ENCODE results near the gene SP9. TPM values are rescaled to one million over a fixed set of nuclear protein-coding genes. Genes with fewer than 3 reads are reported as not detected.
A peak's percentile ranks its signal among the peaks of the same experiment; 100 is the strongest.

The SP9 gene
- total and polyA plus RNA-seq, 2 experiments from 2014 or later, result not detected

- Histone ChIP-seq H3K4me3 (peak overlapping the region; percentile 33), H3K4me1 (ENCODE audit: low read depth) (no peaks in the 10 kb centered on the region), H3K27ac (no peak overlapping the region), H3K36me3 (no peaks in the 10 kb centered on the region), H3K9me3 (ENCODE audit: low read depth) (no peaks in the 10 kb centered on the region), H3K27me3 (peaks cover 96% of the 10 kb centered on the region)
- DNase-seq (ENCODE audit: low read depth in 1 of 2, low spot score in 1 of 2), result no peak
- TF ChIP-seq, protein P1, sequence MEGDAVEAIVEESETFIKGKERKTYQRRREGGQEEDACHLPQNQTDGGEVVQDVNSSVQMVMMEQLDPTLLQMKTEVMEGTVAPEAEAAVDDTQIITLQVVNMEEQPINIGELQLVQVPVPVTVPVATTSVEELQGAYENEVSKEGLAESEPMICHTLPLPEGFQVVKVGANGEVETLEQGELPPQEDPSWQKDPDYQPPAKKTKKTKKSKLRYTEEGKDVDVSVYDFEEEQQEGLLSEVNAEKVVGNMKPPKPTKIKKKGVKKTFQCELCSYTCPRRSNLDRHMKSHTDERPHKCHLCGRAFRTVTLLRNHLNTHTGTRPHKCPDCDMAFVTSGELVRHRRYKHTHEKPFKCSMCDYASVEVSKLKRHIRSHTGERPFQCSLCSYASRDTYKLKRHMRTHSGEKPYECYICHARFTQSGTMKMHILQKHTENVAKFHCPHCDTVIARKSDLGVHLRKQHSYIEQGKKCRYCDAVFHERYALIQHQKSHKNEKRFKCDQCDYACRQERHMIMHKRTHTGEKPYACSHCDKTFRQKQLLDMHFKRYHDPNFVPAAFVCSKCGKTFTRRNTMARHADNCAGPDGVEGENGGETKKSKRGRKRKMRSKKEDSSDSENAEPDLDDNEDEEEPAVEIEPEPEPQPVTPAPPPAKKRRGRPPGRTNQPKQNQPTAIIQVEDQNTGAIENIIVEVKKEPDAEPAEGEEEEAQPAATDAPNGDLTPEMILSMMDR (IDR thresholded peaks at IDR 0.05; ENCODE audit: low read depth, low read length), result no peak
Observed at GRCh38 chr2:174327021-174327840, 7.5 kb upstream of the SP9 start.

- TF ChIP-seq, protein P1 (IDR thresholded peaks at IDR 0.05; ENCODE audit: low read depth, low read length), result no peak
- Histone ChIP-seq H3K27ac (no peak overlapping the region), H3K4me1 (ENCODE audit: low read depth) (no peaks in the 10 kb centered on the region), H3K4me3 (no peak overlapping the region), H3K36me3 (no peaks in the 10 kb centered on the region), H3K27me3 (peaks cover 96% of the 10 kb centered on the region), H3K9me3 (ENCODE audit: low read depth) (no peaks in the 10 kb centered on the region)
- no peak for DNase-seq (ENCODE audit: low read depth in 1 of 2, low spot score in 1 of 2)
Observed at GRCh38 chr2:174327841-174328113, 7.0 kb upstream of the SP9 start.

DNA sequence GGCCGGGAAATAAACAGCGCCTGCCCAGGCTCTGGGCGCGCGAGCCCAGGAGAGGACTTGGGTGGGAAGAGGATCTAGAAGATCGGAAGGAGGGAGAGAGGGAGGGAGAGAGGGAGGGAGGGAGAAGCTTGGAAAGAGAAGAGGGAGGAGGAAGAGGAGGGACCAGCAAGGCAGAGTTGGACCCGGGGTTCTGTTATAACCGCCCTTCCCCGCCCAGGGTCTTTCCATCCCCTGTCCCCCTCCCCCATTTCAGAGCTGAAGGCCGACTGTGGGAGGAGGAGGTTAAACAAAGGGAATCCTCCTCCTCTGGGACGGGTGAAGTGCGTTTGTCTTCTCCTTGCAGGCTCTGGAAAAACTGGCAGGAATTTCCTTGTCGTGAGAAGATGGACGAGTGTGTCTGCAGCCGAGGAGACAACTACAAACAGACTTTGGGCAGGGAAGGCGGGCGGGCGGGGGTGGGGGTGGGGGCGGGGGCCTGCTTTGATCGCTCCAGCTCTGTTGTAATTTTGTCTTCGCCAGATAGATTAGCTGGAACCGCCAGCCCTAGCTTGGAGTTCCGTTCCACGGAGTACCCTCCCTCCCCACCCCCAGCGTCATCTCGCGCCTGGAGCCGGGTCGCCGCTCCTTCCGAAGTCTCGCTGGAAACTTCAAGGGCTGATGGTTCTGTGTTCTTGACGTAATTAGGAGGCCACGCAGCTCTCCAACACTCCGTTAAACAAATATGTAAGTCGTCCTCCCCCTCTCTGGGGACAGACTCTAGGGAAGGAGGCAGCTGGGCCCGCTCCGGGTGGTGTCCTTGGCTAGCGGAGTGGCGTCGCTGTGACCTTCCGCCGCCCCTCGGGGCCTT lies 6.4 kb upstream of the SP9 start:
- Histone ChIP-seq H3K4me1 (ENCODE audit: low read depth) (no peaks in the 10 kb centered on the region), H3K27me3 (peaks cover 96% of the 10 kb centered on the region), H3K4me3 (peak overlapping the region; percentile 19), H3K27ac (no peak overlapping the region), H3K36me3 (no peaks in the 10 kb centered on the region), H3K9me3 (ENCODE audit: low read depth) (no peaks in the 10 kb centered on the region)
- DNase-seq (ENCODE audit: low read depth in 1 of 2, low spot score in 1 of 2), result no peak
- TF ChIP-seq, protein P1 (IDR thresholded peaks at IDR 0.05; ENCODE audit: low read depth, low read length), result no peak

DNA sequence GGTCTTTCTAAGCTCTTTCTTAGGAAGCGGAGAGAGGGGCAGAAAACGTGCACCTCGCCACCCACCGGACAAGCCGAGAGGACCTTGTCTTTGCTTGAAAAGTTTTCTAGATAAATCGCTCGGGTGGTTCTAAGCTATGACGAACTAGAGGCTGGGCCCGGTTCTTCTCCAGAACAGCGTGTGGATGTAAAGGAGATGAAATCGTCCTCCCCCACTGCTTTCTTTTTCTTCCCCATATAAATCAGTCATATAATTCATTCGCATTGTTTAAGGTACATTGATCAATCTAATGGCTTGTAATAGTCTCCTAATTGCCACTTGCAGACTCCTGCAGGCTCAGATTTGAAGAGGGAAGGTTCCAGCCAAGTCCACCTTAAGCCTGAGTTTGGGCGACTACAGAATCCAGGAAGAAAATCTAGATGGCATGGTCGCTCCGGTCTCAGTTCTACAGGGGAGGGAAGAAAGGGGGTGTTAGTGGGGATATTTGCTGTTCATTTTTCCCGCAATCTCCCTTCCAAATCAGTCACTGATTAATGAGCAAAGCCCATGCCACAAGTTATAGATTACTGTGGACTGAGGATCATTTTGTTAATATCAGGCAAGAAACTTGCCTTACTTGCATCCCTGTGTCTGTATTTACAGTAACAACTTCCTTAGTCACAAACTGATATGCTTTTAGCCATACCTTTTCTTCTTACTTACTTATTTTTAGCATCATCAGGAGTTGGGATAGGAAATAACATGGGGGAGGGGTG lies 5.6 kb upstream of the SP9 start:
- no peaks in the 10 kb centered on the region for H3K36me3 ChIP-seq
- H3K27ac ChIP-seq, result no peak overlapping the region
- no peaks in the 10 kb centered on the region for H3K4me1 ChIP-seq (ENCODE audit: low read depth)
- H3K27me3 ChIP-seq, result peaks cover 100% of the 10 kb centered on the region
- TF ChIP-seq, protein P1 (IDR thresholded peaks at IDR 0.05; ENCODE audit: low read depth, low read length), result no peak
- H3K9me3 ChIP-seq (ENCODE audit: low read depth), result no peaks in the 10 kb centered on the region
- H3K4me3 ChIP-seq, result peak overlapping the region; percentile 19
- DNase-seq (ENCODE audit: low read depth in 1 of 2, low spot score in 1 of 2), result no peak

DNA sequence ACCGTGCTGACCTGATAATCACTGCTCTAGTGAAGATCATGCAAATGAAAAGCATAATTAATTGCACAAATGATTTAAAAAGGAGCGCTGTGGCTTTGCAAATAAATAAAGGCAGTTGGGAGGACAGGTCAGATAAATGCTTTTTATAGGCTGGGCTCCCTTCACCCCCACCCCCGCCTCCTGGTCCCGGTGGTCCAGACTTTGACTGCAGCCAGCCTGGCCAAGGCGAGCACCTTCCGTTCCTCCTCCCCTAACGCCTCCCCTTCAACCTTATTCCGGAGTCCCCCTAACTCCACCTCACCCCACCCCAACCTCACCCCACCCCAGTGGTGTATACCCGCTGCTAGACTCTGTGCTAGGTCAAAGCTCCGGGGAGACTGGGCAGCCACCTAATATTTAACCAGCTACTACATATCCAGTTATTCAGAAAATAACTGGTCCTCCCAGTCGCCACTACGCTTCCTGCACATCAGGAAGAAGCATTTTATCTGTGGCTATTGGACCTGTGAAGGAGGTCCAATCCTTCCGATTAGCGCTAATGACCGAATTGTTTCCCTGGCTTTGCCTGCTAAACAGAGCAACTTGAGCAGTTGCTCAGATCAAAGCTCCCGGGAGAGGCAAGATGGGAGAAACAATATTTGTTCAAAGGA lies 3.7 kb upstream of the SP9 start:
- Histone ChIP-seq H3K4me1 (ENCODE audit: low read depth) (peaks cover 8% of the 10 kb centered on the region), H3K4me3 (no peak overlapping the region)

More for the DNA sequence above, 3.7 kb upstream of the SP9 start:
- no peaks in the 10 kb centered on the region for H3K9me3 ChIP-seq (ENCODE audit: low read depth)
- H3K27me3 ChIP-seq, result peaks cover 100% of the 10 kb centered on the region
- no peaks in the 10 kb centered on the region for H3K36me3 ChIP-seq
- no peak for DNase-seq (ENCODE audit: low read depth in 1 of 2, low spot score in 1 of 2)
- H3K27ac ChIP-seq, result no peak overlapping the region
- TF ChIP-seq, protein P1 (IDR thresholded peaks at IDR 0.05; ENCODE audit: low read depth, low read length), result no peak

Measured in cardiac muscle cell (in vitro differentiated cells and primary cell).